Neural cell (in vitro differentiated cells): ENCODE measurements around the gene VSTM4.

Experiments
- CTCF ChIP-seq: fragments of 450-650 bp; IDR thresholded peaks from 2 replicates; pipeline ENCODE4 v1.5.1; 2014; ENCODE audit warnings: antibody characterized with exemption, mild to moderate bottlenecking, moderate library complexity; ENCODE audit not compliant: poor library complexity, severe bottlenecking
- EP300 ChIP-seq: fragments of 450-650 bp; conservative IDR thresholded peaks from 2 replicates; pipeline ENCODE4 v1.6.1; 2014; ENCODE audit warnings: antibody characterized with exemption, mild to moderate bottlenecking, moderate library complexity; ENCODE audit not compliant: poor library complexity, severe bottlenecking
- POLR2AphosphoS5 ChIP-seq: IDR thresholded peaks from 2 replicates; pipeline ENCODE4 v1.6.1; 2012
- TAF1 ChIP-seq: IDR thresholded peaks from 2 replicates; pipeline ENCODE4 v1.6.1; 2012; ENCODE audit warnings: low read depth

GRCh38 chr10:49054753-49055152 is 60.6 kb downstream of the VSTM4 start:
- TF ChIP-seq CTCF (no peak), POLR2AphosphoS5 (no peak), TAF1 (no peak), EP300 (no peak)
